Lung (tissue), 12 donors: ENCODE measurements around the gene EYA4. TPM values are rescaled to one million over a fixed set of nuclear protein-coding genes. Genes with fewer than 3 reads are reported as not detected.

Source experiments
- ATAC-seq: fragments of 200-7000 bp; cut with Tn5 transposase; one replicate; pipeline ENCODE4 v1.9.1; 2020; ENCODE audit warnings: moderate number of reproducible peaks; ENCODE audit not compliant: insufficient read depth, low FRiP score
- DNase-seq, 3 donors: peaks; one replicate each; pipeline ENCODE4 v3.0.0-alpha.2; 2013 to 2017
- H3K27ac ChIP-seq, 2 donors: one replicate each; pipeline ENCODE4 v1.5.1; 2013; ENCODE audit warnings: mild to moderate bottlenecking in 2 of 2, moderate library complexity in 2 of 2, control low read depth in 1 of 2, inconsistent platforms in 1 of 2, low read depth in 1 of 2, low read length in 1 of 2
- H3K27me3 ChIP-seq, 3 donors: one replicate each; pipeline ENCODE4 v1.5.1; 2013; ENCODE audit warnings: low read length in 2 of 3; ENCODE audit not compliant: control insufficient read depth in 3 of 3, insufficient read depth in 3 of 3
- H3K36me3 ChIP-seq, 4 donors: one replicate each; pipeline ENCODE4 v1.5.1; 2013; ENCODE audit warnings: low read length in 4 of 4, mild to moderate bottlenecking in 1 of 4, moderate library complexity in 1 of 4; ENCODE audit not compliant: control insufficient read depth in 4 of 4, insufficient read depth in 4 of 4
- H3K4me1 ChIP-seq, 5 donors: one replicate each; pipeline ENCODE4 v1.5.1; 2013; ENCODE audit warnings: low read length in 5 of 5, mild to moderate bottlenecking in 2 of 5, moderate library complexity in 1 of 5; ENCODE audit not compliant: control insufficient read depth in 5 of 5, insufficient read depth in 5 of 5
- H3K4me3 ChIP-seq: one replicate; pipeline ENCODE4 v1.5.1; 2013; ENCODE audit warnings: mild to moderate bottlenecking, control low read depth, moderate library complexity
- H3K9ac ChIP-seq, 2 donors: one replicate each; pipeline ENCODE4 v1.5.1; 2013; ENCODE audit warnings: low read length in 2 of 2, control low read depth in 1 of 2; ENCODE audit not compliant: insufficient read depth in 1 of 2
- H3K9me3 ChIP-seq, 4 donors: one replicate each; pipeline ENCODE4 v1.5.1; 2013; ENCODE audit warnings: low read length in 3 of 4, mild to moderate bottlenecking in 1 of 4, moderate library complexity in 1 of 4; ENCODE audit not compliant: control insufficient read depth in 4 of 4, insufficient read depth in 3 of 4
- WGBS, 2 donors: extraction: QIAGEN DNeasy Blood & Tissue Kit; methylation state at CpG; one replicate each; pipeline ENCODE4 v1.1.7; 2013; 5-methylcytosine and 5-hydroxymethylcytosine counted together
- polyA plus RNA-seq, 2 donors: library from polyadenylated mRNA; stranded (reverse); fragments of 200-250 nt; gene quantifications; one replicate each; pipeline ENCODE4 v1.2.1, GENCODE V29; 2013
- total RNA-seq, 2 donors: library from RNA; depleted of rRNA in 1 of 2; stranded (reverse); fragments of >200 nt in 1 of 2; gene quantifications; one replicate each; pipeline ENCODE4 v1.2.1, GENCODE V29; 2014 to 2021
- TF ChIP-seq, protein P1 (sequence below): IDR thresholded peaks from 2 replicates; pipeline ENCODE4 v1.5.1; 2012; ENCODE audit warnings: mild to moderate bottlenecking; ENCODE audit errors: control extremely low read depth, extremely low read depth
- donor health status: control.
- donor health status: control.
- donor health status: Bipolar disorder and iron deficiency.
- donor health status: healthy.
- donor health status: DM: yes; HTN: yes; CAD: no.

Gene EYA4
- total and polyA plus RNA-seq, 4 donors: 0.49 to 7.4 (median 2.2) TPM

DNA sequence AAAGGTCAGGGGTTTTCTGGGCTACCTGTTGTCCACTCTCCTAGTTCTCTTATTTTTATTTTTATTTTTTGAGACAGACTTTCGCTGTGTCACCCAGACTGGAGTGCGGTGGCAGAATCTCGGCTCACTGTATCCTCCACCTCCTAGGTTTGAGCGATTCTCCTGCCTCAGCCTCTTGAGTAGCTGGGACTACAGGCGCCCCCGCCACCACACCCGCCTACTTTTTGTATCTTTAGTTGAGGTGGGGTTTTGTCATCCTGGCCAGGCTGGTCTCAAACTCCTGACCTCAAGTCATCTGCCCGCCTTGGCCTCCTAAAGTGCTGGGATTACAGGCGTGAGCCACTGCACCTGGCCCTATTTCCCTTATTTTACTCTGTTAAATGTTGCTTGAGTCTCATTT, 149.0 kb downstream of the EYA4 start:
- peaks cover 0 to 8% (median 0%) of the 10 kb centered on the region in 5 donors for H3K4me1 ChIP-seq
- TF ChIP-seq, protein P1, sequence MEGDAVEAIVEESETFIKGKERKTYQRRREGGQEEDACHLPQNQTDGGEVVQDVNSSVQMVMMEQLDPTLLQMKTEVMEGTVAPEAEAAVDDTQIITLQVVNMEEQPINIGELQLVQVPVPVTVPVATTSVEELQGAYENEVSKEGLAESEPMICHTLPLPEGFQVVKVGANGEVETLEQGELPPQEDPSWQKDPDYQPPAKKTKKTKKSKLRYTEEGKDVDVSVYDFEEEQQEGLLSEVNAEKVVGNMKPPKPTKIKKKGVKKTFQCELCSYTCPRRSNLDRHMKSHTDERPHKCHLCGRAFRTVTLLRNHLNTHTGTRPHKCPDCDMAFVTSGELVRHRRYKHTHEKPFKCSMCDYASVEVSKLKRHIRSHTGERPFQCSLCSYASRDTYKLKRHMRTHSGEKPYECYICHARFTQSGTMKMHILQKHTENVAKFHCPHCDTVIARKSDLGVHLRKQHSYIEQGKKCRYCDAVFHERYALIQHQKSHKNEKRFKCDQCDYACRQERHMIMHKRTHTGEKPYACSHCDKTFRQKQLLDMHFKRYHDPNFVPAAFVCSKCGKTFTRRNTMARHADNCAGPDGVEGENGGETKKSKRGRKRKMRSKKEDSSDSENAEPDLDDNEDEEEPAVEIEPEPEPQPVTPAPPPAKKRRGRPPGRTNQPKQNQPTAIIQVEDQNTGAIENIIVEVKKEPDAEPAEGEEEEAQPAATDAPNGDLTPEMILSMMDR: no peak
- H3K4me3 ChIP-seq: no peak overlapping the region
- H3K27me3 ChIP-seq: no peaks in the 10 kb centered on the region
- no peak overlapping the region for H3K27ac ChIP-seq
- no peak overlapping the region for H3K9ac ChIP-seq
- no peak for ATAC-seq
- DNase-seq: no peak
- H3K9me3 ChIP-seq: no peaks in the 10 kb centered on the region
- no peaks in the 10 kb centered on the region for H3K36me3 ChIP-seq
- WGBS, 2 donors: 95% methylated on average over 9 of the region's 9 CpGs

DNA sequence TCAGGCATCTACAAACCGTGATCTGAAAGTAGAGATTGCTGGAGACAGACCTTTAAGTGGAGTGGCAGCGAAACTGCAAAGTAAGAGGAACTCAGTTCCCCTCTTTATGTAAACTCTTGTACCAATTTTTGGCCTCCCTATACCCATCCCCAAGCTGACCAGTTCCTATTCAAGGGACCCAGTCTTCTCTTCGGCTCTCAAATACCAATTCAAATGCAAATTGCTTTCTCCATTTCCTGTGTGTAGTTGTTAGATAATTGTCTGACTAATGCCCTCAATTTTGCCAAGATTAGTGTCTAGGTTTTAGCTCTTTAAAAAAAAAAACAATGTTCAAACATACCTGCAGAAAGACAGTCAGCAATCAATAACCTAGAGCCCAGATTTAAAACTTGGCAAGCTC, 150.9 kb downstream of the EYA4 start:
- TF ChIP-seq, protein P1: no peak
- no peak for DNase-seq
- no peak for ATAC-seq
- Histone ChIP-seq H3K36me3 (no peaks in the 10 kb centered on the region), H3K27ac (no peak overlapping the region), H3K4me3 (no peak overlapping the region), H3K27me3 (no peaks in the 10 kb centered on the region), H3K9me3 (no peaks in the 10 kb centered on the region), H3K9ac (no peak overlapping the region), H3K4me1 (peaks cover 0 to 8% (median 0%) of the 10 kb centered on the region in 5 donors)
- WGBS, 2 donors: 82% methylated on average over 3 of the region's 3 CpGs

DNA sequence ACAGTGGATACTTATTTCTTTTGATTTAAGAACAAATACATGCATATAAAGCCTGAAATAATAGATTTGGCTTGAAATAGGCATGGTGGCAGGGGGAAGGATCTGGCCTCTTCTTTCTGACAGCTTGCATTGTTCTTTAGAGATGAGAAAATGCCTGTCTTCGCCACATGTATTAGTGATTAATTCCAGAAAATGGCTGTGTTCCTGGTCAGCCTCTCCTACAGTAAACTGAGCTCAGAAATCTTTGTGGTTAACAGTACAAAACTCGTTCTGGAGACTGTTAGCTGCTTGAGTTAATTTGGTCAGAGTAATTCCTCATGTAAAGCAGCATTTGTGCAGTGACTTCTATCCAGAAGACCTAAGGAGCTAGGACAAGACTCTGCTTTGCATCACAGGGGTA, 151.5 kb downstream of the EYA4 start:
- Histone ChIP-seq H3K36me3 (no peaks in the 10 kb centered on the region), H3K27ac (no peak overlapping the region), H3K9me3 (no peaks in the 10 kb centered on the region), H3K4me1 (peaks cover 0 to 8% (median 0%) of the 10 kb centered on the region in 5 donors), H3K27me3 (no peaks in the 10 kb centered on the region), H3K9ac (no peak overlapping the region), H3K4me3 (no peak overlapping the region)
- no peak for DNase-seq
- WGBS, 2 donors: 69 to 74% methylated on average over 2 of the region's 2 CpGs
- TF ChIP-seq, protein P1: no peak
- ATAC-seq: no peak

DNA sequence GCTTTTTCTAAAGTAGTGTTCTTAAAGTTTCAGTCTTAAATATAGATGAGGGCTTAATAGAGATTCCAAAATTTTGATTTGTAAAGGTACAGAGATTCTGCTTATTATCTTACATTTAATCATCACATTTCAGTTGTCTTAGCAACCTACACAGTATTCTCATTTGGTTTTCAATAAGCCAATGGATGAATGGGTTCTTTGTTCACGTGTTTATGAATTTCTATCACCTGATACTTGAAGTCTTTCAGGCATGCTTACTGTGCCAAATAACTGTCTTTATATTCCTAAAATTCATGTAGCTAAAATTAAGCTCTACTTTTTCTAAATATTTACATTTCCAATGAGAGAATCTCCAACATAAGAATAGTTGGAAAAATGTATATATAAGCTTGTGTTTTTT, 152.7 kb downstream of the EYA4 start:
- TF ChIP-seq, protein P1: no peak
- Histone ChIP-seq H3K4me1 (peaks cover 0 to 8% (median 0%) of the 10 kb centered on the region in 5 donors), H3K27ac (no peak overlapping the region), H3K27me3 (no peaks in the 10 kb centered on the region), H3K9me3 (no peaks in the 10 kb centered on the region), H3K36me3 (no peaks in the 10 kb centered on the region), H3K9ac (no peak overlapping the region), H3K4me3 (no peak overlapping the region)
- no peak for DNase-seq
- ATAC-seq: no peak
- 75 to 88% methylated on average over 1 of the region's 1 CpG for WGBS, 2 donors
